Measurements from ENCODE around the gene UBE4B. TPM values are rescaled to one million over a fixed set of nuclear protein-coding genes. Genes with fewer than 3 reads are reported as not detected.

UBE4B gene
- total RNA-seq, 1 experiment from 2014 or later, result 80.8 TPM

Small RNAs within 50 kb of the gene (microRNA-seq; reads per million reads assigned to microRNA genes)
- not detected for gene MIR1273D (ENCODE audit: borderline number of aligned reads)

Other genes with a start within 250 kb of the UBE4B start
- gene CLSTN1, start 209.0 kb upstream of the UBE4B start, total RNA-seq (2021), result 119 to 128 TPM (median 124 TPM) in 3 replicates
- 51.8 to 58.2 TPM (median 53.0 TPM) in 3 replicates for gene CTNNBIP1, start 122.7 kb upstream of the UBE4B start, total RNA-seq (2021)
- 16.9 to 22.0 TPM (median 20.9 TPM) in 3 replicates for gene LZIC, start 89.6 kb upstream of the UBE4B start, total RNA-seq (2021)
- 2.3 to 2.8 TPM (median 2.8 TPM) in 3 replicates for gene NMNAT1, start 89.5 kb upstream of the UBE4B start, total RNA-seq (2021)
- 3.2 to 4.9 TPM (median 4.3 TPM) in 3 replicates for gene RBP7, start 35.7 kb upstream of the UBE4B start, total RNA-seq (2021)
- 63.1 to 70.1 TPM (median 64.9 TPM) in 3 replicates for gene KIF1B, start 177.6 kb downstream of the UBE4B start, total RNA-seq (2021)

Measured in WTC11 (cell line).